Liver (tissue), 9 donors: ENCODE data around the gene RASGRF1. TPM values are rescaled to one million over a fixed set of nuclear protein-coding genes. Genes with fewer than 3 reads are reported as not detected.

Source experiments
- DNase-seq: peaks from one replicate; pipeline ENCODE4 v3.0.0-alpha.2; 2017; ENCODE audit warnings: low spot score
- H3K27ac ChIP-seq, 2 donors: one replicate each; pipeline ENCODE4 v1.7.0; 2013; ENCODE audit warnings: inconsistent platforms in 2 of 2, low read length in 2 of 2, control low read depth in 1 of 2, low read depth in 1 of 2, mild to moderate bottlenecking in 1 of 2
- H3K27me3 ChIP-seq, 4 donors: one replicate each; pipeline versions ENCODE4 v1.6.1 to v1.7.0; 2013; ENCODE audit warnings: low read length in 3 of 4, inconsistent platforms in 1 of 4, mild to moderate bottlenecking in 1 of 4, moderate library complexity in 1 of 4; ENCODE audit not compliant: control insufficient read depth in 4 of 4, insufficient read depth in 4 of 4
- H3K36me3 ChIP-seq, 4 donors: one replicate each; pipeline versions ENCODE4 v1.6.1 to v1.7.0; 2013; ENCODE audit warnings: low read length in 3 of 4, mild to moderate bottlenecking in 3 of 4, low read depth in 1 of 4, moderate library complexity in 1 of 4; ENCODE audit not compliant: control insufficient read depth in 4 of 4, insufficient read depth in 3 of 4
- H3K4me1 ChIP-seq, 4 donors: one replicate each; pipeline versions ENCODE4 v1.6.1 to v1.7.0; 2013; ENCODE audit warnings: low read length in 3 of 4, mild to moderate bottlenecking in 3 of 4, moderate library complexity in 1 of 4; ENCODE audit not compliant: control insufficient read depth in 4 of 4, insufficient read depth in 4 of 4
- H3K4me3 ChIP-seq, 3 donors: one replicate each; pipeline versions ENCODE4 v1.6.1 to v1.7.0; 2013; ENCODE audit warnings: low read length in 3 of 3, control low read depth in 1 of 3, low read depth in 1 of 3, mild to moderate bottlenecking in 1 of 3
- H3K9ac ChIP-seq, 2 donors: one replicate each; pipeline ENCODE4 v1.7.0; 2013; ENCODE audit warnings: low read length in 2 of 2, mild to moderate bottlenecking in 2 of 2, moderate library complexity in 2 of 2, control low read depth in 1 of 2, low read depth in 1 of 2
- H3K9me3 ChIP-seq, 4 donors: one replicate each; pipeline versions ENCODE4 v1.6.1 to v1.7.0; 2013; ENCODE audit warnings: low read length in 3 of 4; ENCODE audit not compliant: control insufficient read depth in 4 of 4
- FOXA2 ChIP-seq: IDR thresholded peaks from 2 replicates; pipeline ENCODE4 v1.6.1; 2016; ENCODE audit warnings: antibody characterized with exemption
- GABPA ChIP-seq, 2 donors: IDR thresholded peaks in 1 of 2; conservative IDR thresholded peaks in 1 of 2; 2 replicates each; pipeline ENCODE4 v1.6.1; 2016; ENCODE audit warnings: antibody characterized with exemption in 2 of 2, mild to moderate bottlenecking in 1 of 2, moderate library complexity in 1 of 2
- HNF4G ChIP-seq: IDR thresholded peaks from 2 replicates; pipeline ENCODE4 v1.6.1; 2016; ENCODE audit warnings: antibody characterized with exemption
- JUND ChIP-seq, 2 donors: IDR thresholded peaks; 2 replicates each; pipeline ENCODE4 v1.6.1; 2016; ENCODE audit warnings: antibody characterized with exemption in 2 of 2
- NR2F2 ChIP-seq: IDR thresholded peaks from 2 replicates; pipeline ENCODE4 v1.6.1; 2016; ENCODE audit warnings: antibody characterized with exemption
- RXRA ChIP-seq, 2 donors: IDR thresholded peaks; 2 replicates each; pipeline ENCODE4 v1.6.1; 2017 to 2018; ENCODE audit warnings: antibody characterized with exemption in 2 of 2, mild to moderate bottlenecking in 1 of 2
- SP1 ChIP-seq: IDR thresholded peaks from 2 replicates; pipeline ENCODE4 v1.6.1; 2018; ENCODE audit warnings: antibody characterized with exemption, mild to moderate bottlenecking
- TAF1 ChIP-seq: conservative IDR thresholded peaks from 2 replicates; pipeline ENCODE4 v1.6.1; 2016; ENCODE audit warnings: antibody characterized with exemption, mild to moderate bottlenecking
- WGBS: extraction: QIAGEN DNeasy Blood & Tissue Kit; methylation state at CpG from one replicate; pipeline ENCODE4 v1.1.7; 2013; 5-methylcytosine and 5-hydroxymethylcytosine counted together
- polyA plus RNA-seq, 2 donors: library from polyadenylated mRNA; stranded (reverse) in 1 of 2; unstranded in 1 of 2; fragments of 200-250 nt in 1 of 2; fragments of >200 nt in 1 of 2; fragmentation: Nextera tagmentation in 1 of 2; extraction: Ambion mirVana in 1 of 2; gene quantifications; one replicate each; pipeline versions ENCODE4 v1.2.1 to v1.2.3, GENCODE V29; 2013 to 2015
- total RNA-seq, 2 donors: library from RNA; depleted of rRNA; stranded (reverse); fragments of >200 nt; gene quantifications; one replicate each; pipeline ENCODE4 v1.2.3, GENCODE V29; 2014
- TF ChIP-seq, protein P1 (sequence below): IDR thresholded peaks from 2 replicates; pipeline ENCODE4 v1.6.1; 2016; ENCODE audit warnings: antibody characterized with exemption
- TF ChIP-seq, protein P2 (sequence below): IDR thresholded peaks from 2 replicates; pipeline ENCODE4 v1.6.1; 2016; ENCODE audit warnings: antibody characterized with exemption
- TF ChIP-seq, protein P3 (sequence below): IDR thresholded peaks from 2 replicates; pipeline ENCODE4 v1.6.1; 2016; ENCODE audit warnings: antibody characterized with exemption
- TF ChIP-seq, protein P4 (sequence below): fragments of 150-350 bp; IDR thresholded peaks from 2 replicates; pipeline ENCODE4 v1.5.1; 2017; ENCODE audit warnings: improper control_type of control experiment, low read depth, low read length; ENCODE audit not compliant: missing input control
- donor health status: healthy.
- donor health status: healthy.
- donor health status: healthy.
- donor health status: healthy.
- donor health status: healthy.

RASGRF1 gene
- total and polyA plus RNA-seq, 4 donors = 0.28 TPM; not detected in 3

DNA sequence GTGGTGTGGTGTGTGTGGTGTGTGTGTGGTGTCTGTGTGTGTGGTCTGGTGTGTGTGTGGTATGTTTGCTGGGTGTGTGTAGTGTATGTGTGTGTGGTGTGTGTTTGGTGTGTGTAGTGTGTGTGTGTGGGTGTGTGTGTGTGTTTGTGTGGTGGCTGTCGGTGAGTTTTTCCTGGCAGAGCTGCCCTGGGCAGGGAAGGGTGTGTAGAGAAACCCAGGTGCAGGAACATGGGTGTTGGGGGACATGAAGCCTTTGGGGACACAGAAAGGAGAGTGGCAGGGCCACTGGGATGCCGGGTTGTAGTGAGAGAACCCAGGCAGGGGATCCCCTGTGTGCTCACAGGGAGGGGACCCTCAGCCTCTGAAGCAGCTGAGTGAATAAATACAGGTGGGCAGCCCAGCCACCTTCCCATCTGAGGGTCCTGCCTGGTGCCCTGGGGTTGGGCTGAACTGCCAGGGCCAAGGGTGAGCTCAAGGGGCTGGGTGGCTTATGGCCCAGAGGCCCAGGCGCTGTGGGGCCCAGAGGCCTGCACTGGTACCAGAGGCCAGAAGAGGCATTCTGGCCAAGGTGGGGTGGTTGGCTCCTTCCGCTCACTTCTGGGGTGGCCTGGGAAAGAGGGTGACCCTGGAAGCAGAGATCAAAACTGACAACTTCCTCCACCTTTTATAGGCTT, 97.2 kb downstream of the RASGRF1 start (continued):
- no peak for TF ChIP-seq JUND (IDR thresholded peaks at IDR 0.05)
- no peak for TF ChIP-seq NR2F2
- TF ChIP-seq TAF1 = no peak

DNA sequence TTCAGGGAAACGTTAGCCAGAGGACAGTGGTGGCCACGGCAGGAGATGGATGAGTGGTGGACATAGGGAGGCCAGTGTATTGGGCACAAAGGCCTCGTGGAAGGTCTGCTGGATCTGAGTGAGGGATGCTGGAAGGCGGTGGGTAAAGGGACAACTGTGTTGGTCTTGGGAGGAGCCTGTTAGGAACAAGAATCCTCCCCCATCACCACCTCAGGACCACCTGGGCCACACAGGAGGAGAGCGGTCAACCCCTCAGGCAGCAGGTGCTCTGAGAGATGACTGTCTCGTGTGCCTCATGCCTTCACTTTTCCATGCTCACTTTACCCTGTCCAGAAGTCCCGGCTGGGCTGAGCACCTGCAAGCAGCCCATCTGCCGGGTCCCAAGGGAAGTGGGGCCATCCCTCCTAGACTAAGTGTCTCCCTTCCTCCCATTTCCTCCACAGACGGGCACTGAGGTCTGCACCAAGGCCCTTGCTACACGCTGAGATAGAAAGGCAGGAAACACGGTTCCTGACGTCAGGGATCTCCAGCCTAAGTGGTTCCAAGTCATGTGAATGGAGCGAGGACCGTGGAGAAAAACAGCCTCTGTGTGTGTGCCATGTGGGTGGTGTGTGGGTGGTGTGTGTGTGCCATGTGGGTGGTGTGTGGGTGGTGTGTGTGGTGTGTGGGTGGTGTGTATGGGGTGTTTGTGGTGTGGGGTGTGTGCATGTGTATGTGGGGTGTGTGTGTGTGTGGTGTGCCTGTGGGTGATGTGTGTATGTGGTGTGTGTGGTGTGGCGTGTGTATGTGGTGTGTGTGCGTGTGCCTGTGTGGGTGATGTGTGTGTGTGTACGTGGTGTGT, 97.9 kb downstream of the RASGRF1 start:
- no peak for TF ChIP-seq TAF1
- no peaks in the 10 kb centered on the region for H3K4me1 ChIP-seq
- no peak overlapping the region for H3K27ac ChIP-seq
- WGBS = 83% methylated on average over 17 of the region's 17 CpGs
- no peak for DNase-seq
- no peak overlapping the region for H3K9ac ChIP-seq
- H3K27me3 ChIP-seq = no peaks in the 10 kb centered on the region
- H3K36me3 ChIP-seq = no peaks in the 10 kb centered on the region
- no peak overlapping the region for H3K4me3 ChIP-seq
- H3K9me3 ChIP-seq = no peaks in the 10 kb centered on the region

DNA sequence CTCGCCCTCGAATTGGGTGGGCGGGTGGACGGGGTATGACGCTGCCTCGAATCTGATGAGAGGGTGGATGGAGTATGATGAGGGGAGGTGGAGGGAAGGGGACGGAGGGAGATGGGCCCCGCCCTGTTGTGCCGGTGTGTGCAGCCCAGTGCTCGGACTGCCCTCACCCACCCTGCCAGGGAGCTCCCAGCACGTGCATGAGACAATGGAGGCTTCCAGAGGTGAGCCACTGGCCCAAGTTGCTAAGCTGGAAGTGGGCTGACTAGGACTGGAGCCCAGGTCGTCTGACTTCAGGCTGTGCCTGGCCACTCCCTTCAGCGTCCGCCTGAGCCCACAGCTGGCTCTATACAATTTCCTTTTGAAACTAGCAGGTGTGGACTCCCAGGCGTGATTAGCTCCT, 98.7 kb downstream of the RASGRF1 start:
- WGBS = 91% methylated on average over 15 of the region's 15 CpGs
- H3K4me3 ChIP-seq = no peak overlapping the region
- TF ChIP-seq HNF4G (no peak), NR2F2 (no peak), GABPA (IDR thresholded peaks at IDR 0.05 in 1 of 2, conservative IDR thresholded peaks at IDR 0.05 in 1 of 2) (no peak)
- TF ChIP-seq, protein P1, sequence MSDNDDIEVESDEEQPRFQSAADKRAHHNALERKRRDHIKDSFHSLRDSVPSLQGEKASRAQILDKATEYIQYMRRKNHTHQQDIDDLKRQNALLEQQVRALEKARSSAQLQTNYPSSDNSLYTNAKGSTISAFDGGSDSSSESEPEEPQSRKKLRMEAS = no peak
- TF ChIP-seq, protein P2, sequence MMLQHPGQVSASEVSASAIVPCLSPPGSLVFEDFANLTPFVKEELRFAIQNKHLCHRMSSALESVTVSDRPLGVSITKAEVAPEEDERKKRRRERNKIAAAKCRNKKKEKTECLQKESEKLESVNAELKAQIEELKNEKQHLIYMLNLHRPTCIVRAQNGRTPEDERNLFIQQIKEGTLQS = no peak
- DNase-seq = no peak
- no peak overlapping the region for H3K9ac ChIP-seq
- no peaks in the 10 kb centered on the region for H3K36me3 ChIP-seq
- H3K27me3 ChIP-seq = no peaks in the 10 kb centered on the region
- H3K27ac ChIP-seq = no peak overlapping the region
- no peaks in the 10 kb centered on the region for H3K4me1 ChIP-seq
- H3K9me3 ChIP-seq = no peaks in the 10 kb centered on the region

DNA sequence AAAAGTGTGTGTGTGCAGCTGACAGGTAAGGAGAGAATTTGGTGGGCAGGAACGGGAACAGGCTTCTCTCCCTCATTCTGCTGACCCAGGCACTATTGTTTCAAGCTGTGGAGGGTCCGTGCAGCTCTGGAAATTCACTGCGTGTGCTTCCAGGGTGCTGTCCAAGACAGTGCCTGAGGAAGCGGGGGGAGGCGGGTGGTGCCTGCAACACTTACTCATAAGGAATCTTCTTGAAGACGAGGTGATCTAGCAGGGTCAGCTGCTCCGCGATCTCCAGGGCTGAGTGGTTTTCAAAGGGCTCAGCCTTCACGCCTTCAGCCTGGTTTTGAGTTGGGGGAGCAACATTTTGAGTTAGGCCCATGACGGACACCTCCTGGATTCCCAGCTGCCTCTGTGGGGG, 99.1 kb downstream of the RASGRF1 start:
- no peak overlapping the region for H3K27ac ChIP-seq
- no peak overlapping the region for H3K9ac ChIP-seq
- H3K27me3 ChIP-seq = no peaks in the 10 kb centered on the region
- 95% methylated on average over 10 of the region's 10 CpGs for WGBS
- H3K36me3 ChIP-seq = no peaks in the 10 kb centered on the region
- no peaks in the 10 kb centered on the region for H3K9me3 ChIP-seq
- no peaks in the 10 kb centered on the region for H3K4me1 ChIP-seq
- no peak for DNase-seq
- no peak overlapping the region for H3K4me3 ChIP-seq
- TF ChIP-seq HNF4G = no peak
- no peak for TF ChIP-seq FOXA2
- TF ChIP-seq, protein P3, sequence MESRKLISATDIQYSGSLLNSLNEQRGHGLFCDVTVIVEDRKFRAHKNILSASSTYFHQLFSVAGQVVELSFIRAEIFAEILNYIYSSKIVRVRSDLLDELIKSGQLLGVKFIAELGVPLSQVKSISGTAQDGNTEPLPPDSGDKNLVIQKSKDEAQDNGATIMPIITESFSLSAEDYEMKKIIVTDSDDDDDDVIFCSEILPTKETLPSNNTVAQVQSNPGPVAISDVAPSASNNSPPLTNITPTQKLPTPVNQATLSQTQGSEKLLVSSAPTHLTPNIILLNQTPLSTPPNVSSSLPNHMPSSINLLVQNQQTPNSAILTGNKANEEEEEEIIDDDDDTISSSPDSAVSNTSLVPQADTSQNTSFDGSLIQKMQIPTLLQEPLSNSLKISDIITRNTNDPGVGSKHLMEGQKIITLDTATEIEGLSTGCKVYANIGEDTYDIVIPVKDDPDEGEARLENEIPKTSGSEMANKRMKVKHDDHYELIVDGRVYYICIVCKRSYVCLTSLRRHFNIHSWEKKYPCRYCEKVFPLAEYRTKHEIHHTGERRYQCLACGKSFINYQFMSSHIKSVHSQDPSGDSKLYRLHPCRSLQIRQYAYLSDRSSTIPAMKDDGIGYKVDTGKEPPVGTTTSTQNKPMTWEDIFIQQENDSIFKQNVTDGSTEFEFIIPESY = no peak
- TF ChIP-seq SP1 = no peak
- TF ChIP-seq, protein P4, sequence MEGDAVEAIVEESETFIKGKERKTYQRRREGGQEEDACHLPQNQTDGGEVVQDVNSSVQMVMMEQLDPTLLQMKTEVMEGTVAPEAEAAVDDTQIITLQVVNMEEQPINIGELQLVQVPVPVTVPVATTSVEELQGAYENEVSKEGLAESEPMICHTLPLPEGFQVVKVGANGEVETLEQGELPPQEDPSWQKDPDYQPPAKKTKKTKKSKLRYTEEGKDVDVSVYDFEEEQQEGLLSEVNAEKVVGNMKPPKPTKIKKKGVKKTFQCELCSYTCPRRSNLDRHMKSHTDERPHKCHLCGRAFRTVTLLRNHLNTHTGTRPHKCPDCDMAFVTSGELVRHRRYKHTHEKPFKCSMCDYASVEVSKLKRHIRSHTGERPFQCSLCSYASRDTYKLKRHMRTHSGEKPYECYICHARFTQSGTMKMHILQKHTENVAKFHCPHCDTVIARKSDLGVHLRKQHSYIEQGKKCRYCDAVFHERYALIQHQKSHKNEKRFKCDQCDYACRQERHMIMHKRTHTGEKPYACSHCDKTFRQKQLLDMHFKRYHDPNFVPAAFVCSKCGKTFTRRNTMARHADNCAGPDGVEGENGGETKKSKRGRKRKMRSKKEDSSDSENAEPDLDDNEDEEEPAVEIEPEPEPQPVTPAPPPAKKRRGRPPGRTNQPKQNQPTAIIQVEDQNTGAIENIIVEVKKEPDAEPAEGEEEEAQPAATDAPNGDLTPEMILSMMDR = no peak
- TF ChIP-seq RXRA (IDR thresholded peaks at IDR 0.05) = no peak
